Prostate gland (tissue), 2 donors: Measurements from ENCODE around the gene PTP4A1. TPM values are rescaled to one million over a fixed set of nuclear protein-coding genes. Genes with fewer than 3 reads are reported as not detected.

Source experiments
- DNase-seq: peaks from one replicate; pipeline ENCODE4 v3.0.0-alpha.2; 2019; ENCODE audit warnings: low spot score
- H3K27ac ChIP-seq, 2 donors: fragments of 200-600 bp; sonication (generic); 2 replicates each; pipeline ENCODE4 v1.5.1; 2017 to 2019
- H3K27me3 ChIP-seq: fragments of 200-600 bp; sonication (generic); replicated peaks from 2 replicates; pipeline ENCODE4 v1.5.1; 2019; ENCODE audit not compliant: insufficient read depth
- H3K36me3 ChIP-seq, 2 donors: fragments of 200-600 bp; sonication (generic); 1 replicate in 1 of 2; 2 replicates in 1 of 2; pipeline versions ENCODE4 v1.5.1 to v1.8.1; 2017 to 2019
- H3K4me1 ChIP-seq: fragments of 200-600 bp; sonication (generic); replicated peaks from 2 replicates; pipeline ENCODE4 v1.5.1; 2019
- H3K4me3 ChIP-seq, 2 donors: fragments of 200-600 bp; sonication (generic); 2 replicates each; pipeline ENCODE4 v1.5.1; 2017 to 2019
- H3K9me3 ChIP-seq: fragments of 200-600 bp; sonication (generic); 2 replicates; pipeline ENCODE4 v1.5.1; 2017
- POLR2A ChIP-seq: fragments of 450-650 bp; IDR thresholded peaks from one replicate; pipeline ENCODE4 v1.6.1; 2016; ENCODE audit warnings: antibody characterized with exemption, mild to moderate bottlenecking
- POLR2AphosphoS5 ChIP-seq: sonication (generic); formaldehyde crosslinking; IDR thresholded peaks from one replicate; pipeline ENCODE4 v1.6.1; 2017; ENCODE audit warnings: antibody characterized with exemption
- WGBS: methylation state at CpG from one replicate; pipeline ENCODE4 v1.1.5; 2018; 5-methylcytosine and 5-hydroxymethylcytosine counted together
- intact Hi-C: fragments of 100-400 bp; cut with DNase I; formaldehyde crosslinking; loops from one replicate; pipeline ENCODE4 v1.14.2; 2022
- total RNA-seq, 2 donors: library from RNA; depleted of rRNA; stranded (reverse); fragments of >200 nt; gene quantifications; one replicate each; pipeline ENCODE4 v1.1.0, GENCODE V29; 2016
- TF ChIP-seq, protein P1 (sequence below), 4 experiments: fragments of 200-600 bp in 2 of 4; fragments of 450-650 bp in 2 of 4; sonication (generic) in 2 of 4; IDR thresholded peaks; 1 replicate in 3 of 4; 2 replicates in 1 of 4; pipeline ENCODE4 v1.5.1; 2016 to 2019; ENCODE audit warnings: antibody characterized with exemption in 4 of 4, mild to moderate bottlenecking in 2 of 4, moderate library complexity in 2 of 4

PTP4A1 gene
- total RNA-seq, 2 donors from 2014 or later, result 25.5 to 29.3 TPM

DNA sequence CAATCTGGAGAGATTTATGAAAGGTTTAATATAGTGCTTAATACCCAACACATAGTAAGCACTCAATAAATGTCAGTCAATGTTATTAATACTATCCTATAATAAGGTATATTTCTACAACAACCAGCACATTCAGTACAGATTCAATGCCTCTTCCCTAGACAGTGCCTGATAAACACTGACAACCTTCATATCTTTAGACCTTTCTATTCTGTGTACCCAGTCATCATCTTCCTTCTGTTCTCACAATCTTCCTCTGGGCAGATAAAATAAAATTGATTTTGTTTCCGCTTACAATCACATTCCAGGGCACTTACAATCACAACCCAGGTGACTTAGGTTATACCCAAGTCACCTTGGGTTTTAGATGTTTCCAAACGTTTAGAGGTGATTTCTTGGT lies 11.0 kb upstream of the PTP4A1 start:
- Histone ChIP-seq H3K4me3 (no peak overlapping the region), H3K27ac (no peak overlapping the region), H3K27me3 (no peaks in the 10 kb centered on the region), H3K9me3 (no peaks in the 10 kb centered on the region), H3K36me3 (no peaks in the 10 kb centered on the region), H3K4me1 (no peaks in the 10 kb centered on the region)
- 64% methylated on average over 2 of the region's 2 CpGs for WGBS
- DNase-seq, result no peak
- TF ChIP-seq POLR2A (no peak), POLR2AphosphoS5 (no peak)
- TF ChIP-seq, protein P1, sequence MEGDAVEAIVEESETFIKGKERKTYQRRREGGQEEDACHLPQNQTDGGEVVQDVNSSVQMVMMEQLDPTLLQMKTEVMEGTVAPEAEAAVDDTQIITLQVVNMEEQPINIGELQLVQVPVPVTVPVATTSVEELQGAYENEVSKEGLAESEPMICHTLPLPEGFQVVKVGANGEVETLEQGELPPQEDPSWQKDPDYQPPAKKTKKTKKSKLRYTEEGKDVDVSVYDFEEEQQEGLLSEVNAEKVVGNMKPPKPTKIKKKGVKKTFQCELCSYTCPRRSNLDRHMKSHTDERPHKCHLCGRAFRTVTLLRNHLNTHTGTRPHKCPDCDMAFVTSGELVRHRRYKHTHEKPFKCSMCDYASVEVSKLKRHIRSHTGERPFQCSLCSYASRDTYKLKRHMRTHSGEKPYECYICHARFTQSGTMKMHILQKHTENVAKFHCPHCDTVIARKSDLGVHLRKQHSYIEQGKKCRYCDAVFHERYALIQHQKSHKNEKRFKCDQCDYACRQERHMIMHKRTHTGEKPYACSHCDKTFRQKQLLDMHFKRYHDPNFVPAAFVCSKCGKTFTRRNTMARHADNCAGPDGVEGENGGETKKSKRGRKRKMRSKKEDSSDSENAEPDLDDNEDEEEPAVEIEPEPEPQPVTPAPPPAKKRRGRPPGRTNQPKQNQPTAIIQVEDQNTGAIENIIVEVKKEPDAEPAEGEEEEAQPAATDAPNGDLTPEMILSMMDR (IDR thresholded peaks at IDR 0.05), result no peak
- intact Hi-C loops, result loop anchor here (10.0 kb wide), 1 partner anchor 46 kb away; no protein-coding TSS in a partner anchor

DNA sequence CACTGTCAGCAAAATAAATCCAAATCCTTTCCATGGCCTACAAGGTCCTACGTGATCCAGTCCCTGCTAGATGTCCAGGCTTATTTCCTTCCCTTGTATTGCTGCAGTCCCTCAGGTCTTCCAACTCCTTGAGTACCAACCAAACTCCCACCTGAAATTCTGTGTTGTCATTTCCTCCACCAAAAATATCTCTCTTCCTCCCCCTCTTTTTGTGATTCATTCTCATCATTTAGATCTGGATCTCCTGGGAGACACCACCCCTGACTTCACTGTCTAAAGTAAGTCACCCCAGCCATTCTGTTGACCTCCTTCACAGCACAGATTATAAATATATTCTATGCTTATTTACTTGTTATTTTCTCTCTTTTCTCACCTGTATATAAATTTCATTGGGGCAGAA lies 9.0 kb upstream of the PTP4A1 start:
- DNase-seq, result no peak
- H3K36me3 ChIP-seq, result no peaks in the 10 kb centered on the region
- TF ChIP-seq POLR2AphosphoS5 (no peak), POLR2A (no peak)
- TF ChIP-seq, protein P1 (IDR thresholded peaks at IDR 0.05), result no peak
- WGBS, result 94% methylated on average over 1 of the region's 1 CpG
- H3K27ac ChIP-seq, result no peak overlapping the region
- no peaks in the 10 kb centered on the region for H3K27me3 ChIP-seq
- H3K4me3 ChIP-seq, result no peak overlapping the region
- no peaks in the 10 kb centered on the region for H3K4me1 ChIP-seq
- intact Hi-C loops, result loop anchor here (10.0 kb wide), 1 partner anchor 48 kb away; no protein-coding TSS in a partner anchor
- no peaks in the 10 kb centered on the region for H3K9me3 ChIP-seq

DNA sequence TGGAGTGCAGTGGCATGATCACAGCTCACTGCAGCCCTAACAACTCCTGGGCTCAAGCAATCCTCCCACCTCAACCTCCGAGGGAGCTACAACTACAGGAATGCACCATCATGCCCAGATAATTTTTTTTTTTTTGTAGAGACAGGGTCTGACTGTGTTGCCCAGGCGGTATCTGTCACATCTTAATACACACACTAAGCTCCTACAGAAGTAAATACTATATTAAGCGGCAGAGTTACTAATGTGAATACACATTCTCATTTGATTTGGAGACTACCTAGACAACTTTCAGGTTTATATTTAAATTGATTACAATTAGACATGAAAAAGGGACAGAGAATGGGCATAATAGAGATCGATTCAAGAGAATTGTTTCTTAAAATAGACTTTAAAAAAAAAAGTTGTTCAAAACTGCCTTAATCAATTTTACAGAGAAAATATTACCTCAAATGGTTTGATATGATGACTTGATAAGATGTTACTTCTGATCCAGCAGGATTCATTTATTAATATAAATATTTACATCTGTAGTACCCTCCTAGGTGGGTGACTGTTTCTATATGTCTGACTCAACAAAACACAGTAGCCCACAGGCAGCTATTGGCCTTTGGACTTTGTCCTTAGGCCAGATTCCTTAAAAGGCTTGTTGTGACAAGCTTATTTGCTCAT lies 7.1 kb upstream of the PTP4A1 start:
- intact Hi-C loops, result loop anchor here (10.0 kb wide), 1 partner anchor 50 kb away; no protein-coding TSS in a partner anchor
- no peak overlapping the region for H3K27ac ChIP-seq

DNA sequence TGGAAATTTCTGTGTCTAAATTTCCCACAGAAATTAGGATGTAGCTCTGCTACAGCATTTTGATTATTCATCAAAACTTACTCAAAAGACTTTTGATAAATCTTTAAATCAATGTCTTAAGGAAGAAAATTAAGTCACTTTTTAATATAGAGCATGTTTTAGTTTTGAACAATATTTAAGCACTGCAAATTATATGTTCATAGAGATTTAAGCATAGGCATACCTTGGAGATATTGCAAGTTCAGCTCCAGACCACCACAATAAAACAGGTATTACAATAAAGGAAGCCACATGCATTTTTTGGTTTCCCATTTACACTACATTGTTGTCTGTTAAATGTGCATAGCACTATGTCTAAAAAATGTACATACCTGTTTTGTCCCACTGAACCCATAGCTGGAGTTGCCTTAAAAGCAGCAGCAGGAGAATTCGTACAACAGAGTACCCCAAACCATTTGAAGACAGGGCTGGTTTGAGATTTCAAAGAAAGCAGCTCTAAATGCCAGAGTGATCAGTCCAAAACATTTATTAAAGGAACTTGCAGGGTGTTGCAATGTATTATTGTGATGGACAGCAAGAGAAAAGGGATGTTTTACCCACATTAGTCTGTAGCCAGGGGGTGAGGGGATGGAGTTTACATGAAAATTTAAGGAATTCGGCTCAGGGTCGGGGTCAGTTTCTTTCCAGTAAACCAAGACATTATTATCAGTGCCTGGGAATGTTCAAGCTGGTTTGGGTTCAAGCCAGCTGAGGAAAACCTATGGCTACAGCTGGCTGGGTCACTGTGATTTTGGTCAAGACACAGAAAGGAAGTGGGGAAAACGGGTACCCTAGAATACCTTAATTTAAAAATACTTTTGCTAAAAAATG lies 6.3 kb upstream of the PTP4A1 start:
- Histone ChIP-seq H3K4me1 (no peaks in the 10 kb centered on the region), H3K9me3 (no peaks in the 10 kb centered on the region), H3K36me3 (no peaks in the 10 kb centered on the region), H3K27ac (no peak overlapping the region), H3K27me3 (no peaks in the 10 kb centered on the region), H3K4me3 (no peak overlapping the region)
- intact Hi-C loops, result loop anchor here (10.0 kb wide), 1 partner anchor 51 kb away; no protein-coding TSS in a partner anchor
- TF ChIP-seq POLR2A, result no peak
- TF ChIP-seq, protein P1 (IDR thresholded peaks at IDR 0.05), result no peak
- TF ChIP-seq POLR2AphosphoS5, result no peak
- whole genome bisulfite sequencing, result 58% methylated on average over 4 of the region's 4 CpGs
- no peak for DNase-seq

More for the DNA sequence above, 7.1 kb upstream of the PTP4A1 start:
- TF ChIP-seq POLR2A (no peak), POLR2AphosphoS5 (no peak)
- TF ChIP-seq, protein P1 (IDR thresholded peaks at IDR 0.05), result no peak
- no peaks in the 10 kb centered on the region for H3K36me3 ChIP-seq
- no peaks in the 10 kb centered on the region for H3K4me1 ChIP-seq
- no peaks in the 10 kb centered on the region for H3K27me3 ChIP-seq
- H3K4me3 ChIP-seq, result no peak overlapping the region
- no peaks in the 10 kb centered on the region for H3K9me3 ChIP-seq
- 93% methylated on average over 4 of the region's 4 CpGs for WGBS
- DNase-seq, result no peak
